Skeletal muscle tissue (tissue), 4 donors: ENCODE measurements around the gene DLST. TPM values are rescaled to one million over a fixed set of nuclear protein-coding genes. Genes with fewer than 3 reads are reported as not detected.
A peak's percentile ranks its signal among the peaks of the same experiment; 100 is the strongest.

Experiments
- H3K27ac ChIP-seq: one replicate; pipeline ENCODE4 v1.7.0; 2013; ENCODE audit warnings: mild to moderate bottlenecking, low read depth, low read length, inconsistent platforms
- H3K27me3 ChIP-seq, 3 donors: one replicate each; pipeline ENCODE4 v1.7.0; 2013; ENCODE audit warnings: low read length in 3 of 3; ENCODE audit not compliant: control insufficient read depth in 3 of 3, insufficient read depth in 3 of 3
- H3K36me3 ChIP-seq, 3 donors: one replicate each; pipeline ENCODE4 v1.7.0; 2013; ENCODE audit warnings: low read length in 3 of 3; ENCODE audit not compliant: control insufficient read depth in 3 of 3, insufficient read depth in 3 of 3
- H3K4me1 ChIP-seq, 3 donors: one replicate each; pipeline ENCODE4 v1.7.0; 2013; ENCODE audit warnings: low read length in 3 of 3, mild to moderate bottlenecking in 3 of 3; ENCODE audit not compliant: control insufficient read depth in 3 of 3, insufficient read depth in 3 of 3
- H3K4me3 ChIP-seq, 3 donors: one replicate each; pipeline ENCODE4 v1.7.0; 2013; ENCODE audit warnings: low read length in 3 of 3
- H3K9ac ChIP-seq, 3 donors: one replicate each; pipeline ENCODE4 v1.7.0; 2013; ENCODE audit warnings: low read length in 3 of 3, mild to moderate bottlenecking in 3 of 3, moderate library complexity in 2 of 3, low read depth in 1 of 3
- H3K9me3 ChIP-seq, 3 donors: one replicate each; pipeline ENCODE4 v1.7.0; 2013; ENCODE audit warnings: low read length in 3 of 3; ENCODE audit not compliant: control insufficient read depth in 3 of 3
- total RNA-seq: library from RNA; depleted of rRNA; stranded (reverse); fragments of >200 nt; gene quantifications from one replicate; pipeline ENCODE4 v1.2.3, GENCODE V29; 2014
- donor health status: Osteomylitis.

DLST gene
- 38.1 TPM for total RNA-seq

DNA sequence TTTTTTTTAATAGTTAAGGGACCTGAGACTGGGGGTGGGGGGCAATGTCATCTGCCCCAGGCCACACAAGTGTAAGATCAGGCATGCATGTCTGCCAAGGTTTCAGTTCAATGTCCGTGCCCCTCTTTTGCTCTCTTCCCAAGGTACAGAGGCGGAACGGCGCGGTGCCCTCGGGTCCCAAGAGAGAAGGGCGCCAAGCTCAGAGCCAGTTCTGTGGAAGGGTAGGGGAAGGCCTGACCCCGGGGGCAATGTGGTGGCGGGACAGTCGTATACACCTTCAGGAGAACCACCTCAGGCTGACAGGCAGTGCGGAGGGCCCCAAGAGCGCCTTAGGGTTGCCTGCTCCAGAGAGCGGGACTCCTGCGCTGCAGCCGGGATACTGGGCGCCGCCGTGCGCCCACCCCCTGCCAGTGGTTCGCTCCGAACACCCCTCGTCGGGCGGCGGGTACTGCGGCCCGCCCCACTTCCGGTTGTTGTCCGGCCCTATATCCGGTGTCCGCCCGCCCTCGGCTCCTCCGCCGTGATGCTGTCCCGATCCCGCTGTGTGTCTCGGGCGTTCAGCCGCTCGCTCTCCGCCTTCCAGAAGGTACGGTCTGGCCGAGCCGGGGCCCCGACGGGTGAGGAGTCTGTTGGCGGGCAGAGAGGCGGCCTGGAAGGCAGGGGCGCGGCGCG, at the start of gene DLST:
Gene DLST (plus strand): TSS at position 486 of the 672 bp plus-strand sequence. CDS start 38 bp downstream, at position 524.
- peaks cover 31 to 50% (median 44%) of the 10 kb centered on the region in 3 donors for H3K4me1 ChIP-seq
- H3K9me3 ChIP-seq: no peaks in the 10 kb centered on the region
- peak within 1 kb of the TSS; percentile 90 to 97 (median 96) for H3K9ac ChIP-seq
- peak within 1 kb of the TSS; percentile 89 for H3K27ac ChIP-seq
- H3K27me3 ChIP-seq: no peaks in the 10 kb centered on the region
- H3K4me3 ChIP-seq: peak within 1 kb of the TSS; percentile 93 to 96 (median 95)
- peaks cover 0 to 4% (median 4%) of the 10 kb centered on the region in 3 donors for H3K36me3 ChIP-seq

DNA sequence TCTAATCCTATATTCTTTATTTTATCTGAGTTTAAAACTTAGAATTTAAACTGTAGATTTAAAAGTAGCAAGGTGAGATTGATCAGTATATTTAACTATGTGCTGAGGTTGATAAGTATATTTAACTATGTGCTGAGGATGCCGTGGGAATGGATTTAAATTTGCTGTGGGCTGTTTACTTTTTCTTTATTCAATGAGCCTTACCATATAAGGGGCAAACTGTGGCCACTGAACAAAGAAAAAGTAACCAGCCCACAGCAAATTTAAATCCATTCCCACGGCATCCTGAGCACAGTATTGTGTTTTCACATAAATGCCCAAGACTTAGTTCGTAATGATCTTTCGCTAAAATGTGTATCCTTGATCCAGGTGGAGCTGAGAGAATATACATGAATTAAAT, 48.9 kb upstream of the DLST start:
- Histone ChIP-seq H3K4me3 (no peak overlapping the region), H3K27me3 (no peaks in the 10 kb centered on the region), H3K4me1 (peaks cover 0 to 9% (median 0%) of the 10 kb centered on the region in 3 donors), H3K27ac (no peak overlapping the region), H3K36me3 (peaks cover 4 to 32% (median 24%) of the 10 kb centered on the region in 3 donors), H3K9ac (no peak overlapping the region), H3K9me3 (no peaks in the 10 kb centered on the region)

DNA sequence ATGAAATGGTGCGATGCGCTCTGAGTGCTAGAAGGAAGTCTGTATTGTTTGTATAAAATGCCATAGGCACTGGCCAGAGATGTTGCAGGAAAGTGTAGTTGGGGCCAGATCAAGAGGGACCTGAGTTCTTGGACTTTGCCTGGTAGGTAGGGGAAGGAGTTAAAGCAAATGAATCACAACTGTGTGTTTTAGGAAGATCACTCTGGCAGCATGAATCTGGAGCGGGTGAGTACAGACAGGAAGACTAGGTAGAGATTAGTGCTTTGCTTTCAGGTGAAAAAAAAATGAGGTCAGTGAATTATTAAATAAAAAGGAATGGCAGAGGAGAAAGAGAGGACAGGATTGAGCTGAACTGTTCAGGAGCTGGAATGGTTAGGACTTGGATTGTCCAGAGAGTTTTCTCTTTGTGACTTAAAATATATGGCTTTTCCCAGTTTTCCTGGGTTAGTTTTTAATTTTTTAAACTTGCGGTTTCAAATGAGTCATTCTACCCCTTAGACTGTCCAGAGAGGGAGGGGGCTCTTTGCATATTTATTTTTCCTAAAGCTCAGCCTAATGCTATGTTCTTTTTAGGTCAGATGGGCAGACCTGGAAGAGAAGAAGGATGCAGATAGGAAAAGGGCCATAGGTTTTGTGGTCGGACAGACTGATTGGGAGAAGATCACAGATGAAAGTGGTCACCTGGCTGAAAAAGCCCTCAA, 46.9 kb upstream of the DLST start:
- no peaks in the 10 kb centered on the region for H3K27me3 ChIP-seq
- H3K9me3 ChIP-seq: no peaks in the 10 kb centered on the region
- H3K36me3 ChIP-seq: peaks cover 4 to 25% (median 17%) of the 10 kb centered on the region in 3 donors
- no peaks in the 10 kb centered on the region for H3K4me1 ChIP-seq
- H3K27ac ChIP-seq: no peak overlapping the region
- H3K4me3 ChIP-seq: no peak overlapping the region
- H3K9ac ChIP-seq: no peak overlapping the region

DNA sequence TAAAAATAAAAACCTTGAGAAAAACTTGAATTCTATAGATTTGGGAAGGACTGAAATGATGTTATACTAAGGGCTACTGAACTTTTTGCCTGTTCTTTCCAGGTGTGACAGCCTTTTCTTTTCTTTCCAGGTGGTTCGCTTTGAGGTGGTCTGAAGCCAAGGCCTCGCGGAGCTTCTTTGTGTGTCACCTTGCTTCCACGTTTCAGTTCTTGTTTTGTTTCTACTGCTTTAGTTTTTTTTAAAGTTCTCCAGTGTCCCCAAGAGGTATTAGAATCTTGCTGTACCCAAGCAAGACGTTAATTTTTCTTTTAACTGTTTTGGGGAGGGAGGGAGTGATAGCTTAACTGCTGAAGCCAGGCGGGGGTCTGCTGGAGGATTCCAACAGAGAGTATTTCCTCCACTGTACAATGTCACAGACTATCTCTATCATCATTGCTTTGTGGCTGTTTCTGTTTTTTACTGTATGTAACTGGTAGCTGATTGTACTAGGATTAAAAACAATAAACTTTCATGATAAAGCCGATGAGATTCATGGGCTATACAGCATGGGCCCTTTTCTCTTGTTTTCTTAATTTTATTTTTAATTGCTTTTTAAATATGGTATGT, 46.0 kb upstream of the DLST start:
- Histone ChIP-seq H3K27me3 (no peaks in the 10 kb centered on the region), H3K9ac (no peak overlapping the region), H3K4me3 (no peak overlapping the region), H3K36me3 (peaks cover 0 to 17% (median 16%) of the 10 kb centered on the region in 3 donors), H3K4me1 (no peaks in the 10 kb centered on the region), H3K27ac (no peak overlapping the region), H3K9me3 (no peaks in the 10 kb centered on the region)

DNA sequence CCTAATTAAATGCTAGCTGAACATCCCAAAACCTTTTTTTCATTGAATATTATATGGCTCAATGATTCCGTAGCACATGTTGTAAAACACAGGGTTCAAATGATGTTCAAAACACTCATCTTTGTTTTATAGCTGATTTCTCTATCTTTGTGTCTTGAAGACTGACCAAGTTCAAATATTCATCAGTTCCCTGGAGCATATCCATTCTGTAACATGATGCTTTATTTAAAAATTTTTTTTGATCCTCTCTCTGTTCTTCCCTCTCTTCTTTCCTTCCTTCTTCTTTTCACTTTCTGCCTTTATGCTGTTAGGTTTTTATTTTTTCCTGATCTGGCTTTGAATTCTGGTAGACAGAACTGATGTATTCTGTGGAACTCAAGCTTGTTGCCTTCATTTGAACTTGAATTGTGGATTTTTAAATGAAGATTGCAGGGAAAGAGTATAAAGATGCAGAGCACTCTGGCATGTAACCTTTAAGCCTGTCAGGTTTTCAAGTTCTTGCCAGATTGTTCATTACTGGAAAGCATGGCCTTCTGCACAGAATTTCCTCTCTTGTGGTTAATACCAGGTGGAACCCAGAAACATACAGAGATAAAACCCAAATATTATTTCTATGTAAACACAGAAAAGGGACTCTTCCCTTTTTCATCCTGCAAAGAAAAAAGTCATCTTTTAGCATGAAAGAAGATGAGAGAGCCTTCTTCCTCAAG, 45.3 kb upstream of the DLST start:
- H3K27ac ChIP-seq: no peak overlapping the region
- H3K4me1 ChIP-seq: no peaks in the 10 kb centered on the region
- H3K36me3 ChIP-seq: peaks cover 0 to 15% (median 10%) of the 10 kb centered on the region in 3 donors
- H3K9me3 ChIP-seq: no peaks in the 10 kb centered on the region
- no peak overlapping the region for H3K4me3 ChIP-seq
- H3K27me3 ChIP-seq: no peaks in the 10 kb centered on the region
- no peak overlapping the region for H3K9ac ChIP-seq

DNA sequence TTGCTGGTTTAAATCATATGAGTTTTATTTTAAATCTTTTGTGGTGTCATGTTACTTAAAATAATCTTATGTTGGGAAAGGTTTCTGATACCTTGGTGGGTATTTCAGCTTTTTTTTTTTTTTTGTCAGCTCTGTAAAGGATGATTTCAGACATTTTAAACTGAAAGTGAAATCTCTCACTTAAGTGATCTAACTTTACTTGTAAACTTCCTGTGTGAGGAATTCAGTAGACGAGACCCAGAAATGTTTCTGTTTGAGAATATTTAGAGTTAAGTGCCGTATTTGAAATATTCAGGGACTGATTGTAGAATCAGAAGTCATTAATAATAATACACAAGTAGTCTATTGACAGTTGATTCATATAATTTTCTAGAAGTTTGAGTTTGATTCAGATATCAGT, 43.5 kb upstream of the DLST start:
- H3K27ac ChIP-seq: peak overlapping the region; percentile 18
- H3K4me3 ChIP-seq: no peak overlapping the region
- H3K36me3 ChIP-seq: peaks cover 0 to 15% (median 8%) of the 10 kb centered on the region in 3 donors
- H3K9ac ChIP-seq: no peak overlapping the region
- no peaks in the 10 kb centered on the region for H3K27me3 ChIP-seq
- H3K4me1 ChIP-seq: no peaks in the 10 kb centered on the region
- H3K9me3 ChIP-seq: no peaks in the 10 kb centered on the region

DNA sequence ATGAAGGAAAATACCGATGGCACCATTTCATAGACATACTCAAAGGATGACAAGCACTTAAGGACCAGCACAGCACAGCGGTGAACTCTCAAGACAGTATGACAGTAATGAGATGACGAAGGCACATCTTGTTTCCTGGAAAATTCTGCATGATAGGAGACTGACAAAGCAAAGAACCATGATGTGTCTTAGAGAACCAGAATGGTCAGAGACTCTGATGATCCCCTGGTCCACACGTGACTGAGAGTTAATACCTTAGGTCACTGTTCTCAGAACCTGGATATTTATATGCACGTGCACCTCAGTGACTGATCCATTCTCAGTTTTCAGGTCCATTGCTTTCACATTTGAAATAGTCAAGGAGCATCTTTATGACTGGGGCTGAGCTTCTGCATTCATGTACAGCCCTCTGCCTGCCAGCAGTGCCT, 41.1 kb upstream of the DLST start:
- H3K27ac ChIP-seq: no peak overlapping the region
- no peak overlapping the region for H3K9ac ChIP-seq
- H3K27me3 ChIP-seq: no peaks in the 10 kb centered on the region
- H3K4me3 ChIP-seq: no peak overlapping the region
- H3K36me3 ChIP-seq: peaks cover 0 to 12% (median 0%) of the 10 kb centered on the region in 3 donors
- H3K9me3 ChIP-seq: no peaks in the 10 kb centered on the region
- peaks cover 0 to 2% (median 0%) of the 10 kb centered on the region in 3 donors for H3K4me1 ChIP-seq

DNA sequence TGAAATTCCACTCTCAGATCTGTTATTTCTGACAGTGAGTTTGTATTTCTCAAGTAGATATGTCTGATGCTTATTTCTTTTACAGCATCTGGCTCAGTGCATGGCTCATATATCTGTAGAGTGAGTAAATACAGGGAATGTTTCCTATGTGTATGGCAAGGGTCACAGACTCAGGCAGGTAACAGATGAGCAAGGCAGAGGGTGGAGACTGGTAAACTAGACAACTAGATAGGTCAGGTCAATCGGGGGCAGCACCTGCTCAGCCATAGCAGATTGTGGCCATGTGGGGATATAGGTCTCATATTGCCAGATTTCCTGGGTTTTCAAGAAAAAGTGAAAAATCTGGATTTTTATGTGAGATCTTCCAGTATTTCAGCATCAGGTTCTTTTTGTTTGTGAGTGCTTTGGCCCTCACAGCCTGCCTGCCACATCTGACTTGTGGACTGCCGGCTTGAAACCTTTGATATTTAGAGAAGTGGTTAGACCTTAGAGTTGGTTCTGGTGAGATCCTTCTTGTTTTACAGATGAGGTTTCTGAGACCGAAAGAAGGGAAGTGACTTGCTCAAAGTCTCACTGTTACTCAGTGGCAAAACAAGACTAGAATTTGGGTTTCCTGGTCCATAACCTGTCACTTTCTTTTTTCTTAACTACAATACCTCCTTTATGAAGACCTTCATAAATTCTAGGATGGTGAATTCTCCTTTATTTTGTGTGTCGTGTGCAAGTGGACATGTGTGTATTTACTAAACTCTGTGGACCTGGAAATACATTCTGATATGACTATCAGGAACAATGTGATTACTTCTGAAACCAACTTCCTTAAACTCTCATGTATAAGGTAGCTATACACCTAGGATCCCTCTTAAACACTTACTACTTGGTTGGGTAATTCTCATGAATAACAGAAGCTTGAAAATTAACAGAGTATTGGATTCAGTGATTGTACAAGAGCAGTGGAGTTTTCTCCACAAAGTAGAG, 40.2 kb upstream of the DLST start:
- Histone ChIP-seq H3K27me3 (no peaks in the 10 kb centered on the region), H3K4me3 (no peak overlapping the region), H3K9ac (no peak overlapping the region), H3K27ac (no peak overlapping the region), H3K36me3 (peaks cover 0 to 8% (median 0%) of the 10 kb centered on the region in 3 donors), H3K9me3 (no peaks in the 10 kb centered on the region), H3K4me1 (peaks cover 0 to 2% (median 0%) of the 10 kb centered on the region in 3 donors)

DNA sequence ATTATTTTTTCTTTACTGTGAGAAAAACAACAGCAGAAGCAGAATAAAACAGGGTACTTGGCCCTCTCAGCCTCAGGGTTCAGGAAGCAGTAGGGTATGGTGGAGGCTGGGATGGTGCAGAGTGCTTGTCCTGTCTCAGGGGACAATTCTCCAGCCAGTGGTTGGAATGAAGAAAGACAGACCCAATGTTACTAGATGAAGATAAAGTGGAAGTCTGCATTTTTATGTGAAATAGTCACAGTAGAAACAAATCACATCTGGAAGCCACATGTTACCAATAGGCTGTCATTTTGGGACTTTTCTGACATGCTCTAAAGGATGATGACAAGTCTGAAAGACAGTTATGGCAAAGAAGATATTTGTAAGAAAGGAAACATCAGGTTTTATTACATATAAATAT, 38.1 kb upstream of the DLST start:
- Histone ChIP-seq H3K4me3 (no peak overlapping the region), H3K27me3 (no peaks in the 10 kb centered on the region), H3K4me1 (peaks cover 0 to 2% (median 0%) of the 10 kb centered on the region in 3 donors), H3K27ac (no peak overlapping the region), H3K36me3 (peaks cover 0 to 8% (median 0%) of the 10 kb centered on the region in 3 donors), H3K9me3 (no peaks in the 10 kb centered on the region), H3K9ac (no peak overlapping the region)
